HG03439 (cell line): ENCODE measurements around the gene CYP3A7.
"Not testable (repeated sequence)": the region's sequence is repeated elsewhere in the genome, so short reads cannot be mapped to it uniquely, and the experiment has no call there.

ENCODE experiments used
- ATAC-seq: cut with Tn5 transposase; IDR thresholded peaks from one replicate; pipeline ENCODE4 v1.9.1; 2021; ENCODE audit warnings: mild to moderate bottlenecking, moderate library complexity; ENCODE audit not compliant: unreplicated experiment

Gene CYP3A7

GRCh38 chr7:99674995-99675742 is 59.8 kb downstream of the CYP3A7 start:
- no peak for ATAC-seq

GRCh38 chr7:99672573-99672972 is 62.4 kb downstream of the CYP3A7 start:
- ATAC-seq, result no peak

DNA sequence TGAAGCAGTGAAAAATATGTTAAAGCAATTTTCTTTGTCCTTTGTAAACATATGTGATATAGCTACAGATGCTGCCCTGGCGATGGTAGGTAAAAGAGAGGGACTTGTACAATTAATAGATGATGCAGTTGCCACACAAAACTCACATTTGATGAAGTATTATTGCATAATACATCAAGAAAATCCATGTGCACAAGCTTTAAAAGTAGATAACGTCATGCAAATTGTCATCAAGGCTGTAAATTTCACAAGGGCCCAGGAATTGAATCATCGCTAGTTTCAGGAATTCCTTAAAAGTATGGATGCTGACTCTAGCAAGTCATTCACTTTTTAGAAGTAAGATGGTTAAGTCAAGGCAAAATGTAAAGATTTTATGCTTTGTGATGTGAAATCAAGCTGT is 65.2 kb downstream of the CYP3A7 start:
- no peak for ATAC-seq

DNA sequence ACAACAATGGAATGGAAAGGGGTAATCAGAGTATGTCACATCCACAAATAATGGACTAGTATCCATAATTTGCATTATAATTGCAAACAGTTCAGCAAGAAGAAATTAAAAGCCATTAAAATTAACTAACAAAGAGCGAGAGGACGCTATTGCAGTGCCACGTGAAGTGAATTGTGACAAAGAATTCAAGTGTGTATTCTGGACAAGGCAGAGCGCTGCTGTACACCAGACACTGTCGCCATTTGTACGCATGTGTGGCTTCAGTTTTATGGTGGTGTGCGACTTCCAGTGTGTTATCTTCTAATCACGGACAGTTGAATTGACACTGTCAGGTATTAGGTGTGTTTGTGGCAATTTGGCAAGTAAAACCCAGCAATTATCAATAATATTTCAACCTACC is 66.5 kb downstream of the CYP3A7 start:
- ATAC-seq, result no peak

GRCh38 chr7:99667179-99667578 is 67.8 kb downstream of the CYP3A7 start:
- ATAC-seq, result no peak

GRCh38 chr7:99666013-99666395 is 69.0 kb downstream of the CYP3A7 start:
- ATAC-seq, result no peak

GRCh38 chr7:99665312-99666012 is 69.5 kb downstream of the CYP3A7 start:
- ATAC-seq, result no peak

DNA sequence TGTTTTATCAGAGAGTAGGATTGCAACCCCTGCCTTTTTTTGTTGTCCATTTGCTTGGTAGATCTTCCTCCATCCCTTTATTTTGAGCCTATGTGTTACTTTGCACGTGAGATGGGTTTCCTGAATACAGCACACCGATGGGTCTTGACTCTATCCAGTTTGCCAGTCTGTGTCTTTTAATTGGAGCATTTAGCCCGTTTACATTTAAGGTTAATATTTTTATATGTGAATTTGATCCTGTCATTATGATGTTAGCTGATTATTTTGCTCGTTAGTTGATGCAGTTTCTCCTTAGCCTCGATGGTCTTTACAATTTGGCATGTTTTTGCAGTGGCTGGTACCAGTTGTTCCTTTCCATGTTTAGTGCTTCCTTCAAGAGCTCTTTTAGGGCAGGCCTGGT is 77.1 kb downstream of the CYP3A7 start:
- not testable (repeated sequence) for ATAC-seq
